Measurements from ENCODE around the gene ZNF597.

The ZNF597 gene, protein sequence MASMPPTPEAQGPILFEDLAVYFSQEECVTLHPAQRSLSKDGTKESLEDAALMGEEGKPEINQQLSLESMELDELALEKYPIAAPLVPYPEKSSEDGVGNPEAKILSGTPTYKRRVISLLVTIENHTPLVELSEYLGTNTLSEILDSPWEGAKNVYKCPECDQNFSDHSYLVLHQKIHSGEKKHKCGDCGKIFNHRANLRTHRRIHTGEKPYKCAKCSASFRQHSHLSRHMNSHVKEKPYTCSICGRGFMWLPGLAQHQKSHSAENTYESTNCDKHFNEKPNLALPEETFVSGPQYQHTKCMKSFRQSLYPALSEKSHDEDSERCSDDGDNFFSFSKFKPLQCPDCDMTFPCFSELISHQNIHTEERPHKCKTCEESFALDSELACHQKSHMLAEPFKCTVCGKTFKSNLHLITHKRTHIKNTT

DNA sequence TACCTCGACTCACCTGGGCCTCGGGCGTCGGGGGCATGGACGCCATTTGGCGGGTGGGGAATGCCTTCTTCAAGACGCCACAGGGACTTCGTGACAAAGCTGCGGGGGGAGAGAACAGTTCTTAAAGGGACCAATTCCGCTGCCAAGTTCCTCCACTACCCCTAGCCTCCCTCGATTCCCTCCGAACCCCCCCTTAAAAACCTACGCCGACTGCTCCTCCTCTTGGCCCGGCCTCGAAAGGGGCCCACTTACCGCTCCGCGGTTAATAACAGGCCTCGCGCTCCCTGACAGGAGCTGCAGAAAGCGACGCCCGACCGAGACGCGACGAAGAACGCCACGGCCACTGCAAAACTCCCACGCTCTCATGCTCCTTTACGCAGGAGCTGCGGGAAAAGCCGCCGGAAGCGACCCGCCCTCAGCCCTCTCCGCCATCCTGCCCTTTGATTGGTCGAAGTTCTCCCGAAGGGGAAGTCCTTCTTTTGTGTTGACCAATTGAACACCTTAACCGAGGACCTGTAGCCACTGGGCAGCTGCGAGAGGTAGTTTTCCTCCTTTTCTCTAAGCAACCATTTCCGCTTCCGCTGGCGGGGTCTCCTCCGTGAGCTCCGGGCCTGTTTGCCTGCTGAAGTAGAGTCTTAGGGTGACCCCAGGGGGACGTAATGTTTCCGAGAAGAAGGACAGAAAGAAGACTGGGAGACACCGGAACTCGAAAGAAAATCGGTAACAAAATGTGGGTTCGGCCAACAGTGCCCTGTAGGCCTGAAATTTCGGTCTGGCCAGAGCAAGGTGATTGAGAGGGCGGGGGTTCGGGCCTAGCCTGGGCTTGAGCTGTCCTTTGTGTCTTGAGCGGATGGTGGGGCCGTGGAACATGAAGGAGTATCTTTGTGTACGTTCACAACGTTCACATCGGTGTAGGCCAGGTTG, at the start of gene ZNF597, which contains the start of gene NAA60:
Gene ZNF597, minus strand, starts transcription at position 397 of the 924 bp plus-strand sequence. Its CDS starts 351 bp downstream, at position 46.
Gene NAA60, plus strand, starts transcription at position 573 of the 924 bp plus-strand sequence. CDS start 32,548 bp downstream, outside the sequence.
- FAIRE-seq = peak; percentile 89

DNA sequence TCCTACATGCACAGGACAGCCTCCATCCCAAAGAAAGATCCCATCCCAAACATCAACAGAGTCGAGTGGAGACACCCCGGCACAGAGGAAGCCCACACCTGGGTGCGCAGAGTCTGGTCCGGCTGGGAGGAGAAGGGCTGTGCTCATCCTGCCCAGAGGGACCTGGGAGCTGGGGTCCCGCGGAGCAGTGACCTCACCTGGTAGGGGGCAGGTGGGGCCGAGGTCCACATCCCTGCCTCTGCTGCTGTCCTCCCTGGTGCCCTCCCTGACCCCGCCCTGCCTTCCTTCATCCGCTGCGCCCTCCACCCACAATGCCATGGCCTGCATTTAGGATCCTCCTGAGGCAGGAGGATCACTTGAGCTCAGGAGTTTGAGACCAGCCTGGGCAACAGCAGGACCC, 49.1 kb upstream of the ZNF597 start:
- FAIRE-seq = no peak

DNA sequence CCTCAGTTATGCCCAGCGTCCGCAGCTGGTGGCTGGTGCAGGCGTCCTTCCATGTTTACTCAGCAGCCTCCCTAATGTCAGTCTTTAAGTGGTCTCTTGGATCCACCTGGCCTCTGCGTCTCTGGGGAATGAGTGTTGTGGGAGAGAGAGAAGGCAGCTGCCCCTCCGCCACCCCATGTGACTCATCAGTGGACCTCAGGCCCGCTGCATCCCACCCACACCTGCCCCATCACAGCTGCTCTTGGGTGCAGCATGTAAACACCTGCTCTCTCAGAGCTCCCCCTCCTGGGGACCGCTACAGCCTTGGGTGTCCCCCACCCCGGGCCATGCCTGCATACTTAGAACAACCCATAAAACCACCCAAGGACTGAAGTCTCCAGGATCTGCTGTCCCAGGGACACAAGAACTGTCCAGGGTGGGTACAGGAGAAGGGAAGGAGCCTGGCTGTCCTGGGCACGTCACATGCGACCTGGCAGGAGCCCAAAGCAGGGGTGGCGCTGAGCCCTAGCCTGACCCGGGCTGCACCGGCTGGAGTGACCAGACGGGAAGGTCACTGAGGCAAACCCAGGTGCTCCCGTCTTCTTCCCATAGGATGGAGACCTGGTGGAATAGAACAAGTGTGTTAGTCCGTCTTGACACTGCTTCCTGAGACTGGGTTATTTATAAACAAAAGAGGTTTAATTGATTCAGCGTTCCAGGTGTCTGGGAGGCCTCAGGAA, 47.8 kb upstream of the ZNF597 start:
- no peak for FAIRE-seq

DNA sequence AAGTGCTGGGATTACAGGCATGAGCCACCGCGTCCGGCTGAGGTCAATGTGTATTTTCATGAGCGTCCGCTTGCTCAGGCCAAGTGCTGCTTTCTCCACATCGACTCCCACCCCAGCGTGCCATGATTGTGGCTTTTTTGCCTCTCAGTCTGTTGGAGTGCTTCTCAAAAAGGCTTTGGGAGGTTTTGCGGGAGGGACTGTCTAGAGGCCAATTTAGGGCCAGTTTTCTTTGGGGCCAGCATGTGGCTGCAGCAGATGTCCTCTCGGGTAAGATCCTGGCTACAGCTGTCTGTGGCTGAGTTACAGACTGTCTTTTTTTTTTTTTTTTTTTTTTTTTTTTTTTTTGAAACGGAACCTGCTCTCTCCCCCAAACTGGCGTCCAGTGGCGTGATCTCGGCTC, 45.5 kb upstream of the ZNF597 start:
- FAIRE-seq = no peak

DNA sequence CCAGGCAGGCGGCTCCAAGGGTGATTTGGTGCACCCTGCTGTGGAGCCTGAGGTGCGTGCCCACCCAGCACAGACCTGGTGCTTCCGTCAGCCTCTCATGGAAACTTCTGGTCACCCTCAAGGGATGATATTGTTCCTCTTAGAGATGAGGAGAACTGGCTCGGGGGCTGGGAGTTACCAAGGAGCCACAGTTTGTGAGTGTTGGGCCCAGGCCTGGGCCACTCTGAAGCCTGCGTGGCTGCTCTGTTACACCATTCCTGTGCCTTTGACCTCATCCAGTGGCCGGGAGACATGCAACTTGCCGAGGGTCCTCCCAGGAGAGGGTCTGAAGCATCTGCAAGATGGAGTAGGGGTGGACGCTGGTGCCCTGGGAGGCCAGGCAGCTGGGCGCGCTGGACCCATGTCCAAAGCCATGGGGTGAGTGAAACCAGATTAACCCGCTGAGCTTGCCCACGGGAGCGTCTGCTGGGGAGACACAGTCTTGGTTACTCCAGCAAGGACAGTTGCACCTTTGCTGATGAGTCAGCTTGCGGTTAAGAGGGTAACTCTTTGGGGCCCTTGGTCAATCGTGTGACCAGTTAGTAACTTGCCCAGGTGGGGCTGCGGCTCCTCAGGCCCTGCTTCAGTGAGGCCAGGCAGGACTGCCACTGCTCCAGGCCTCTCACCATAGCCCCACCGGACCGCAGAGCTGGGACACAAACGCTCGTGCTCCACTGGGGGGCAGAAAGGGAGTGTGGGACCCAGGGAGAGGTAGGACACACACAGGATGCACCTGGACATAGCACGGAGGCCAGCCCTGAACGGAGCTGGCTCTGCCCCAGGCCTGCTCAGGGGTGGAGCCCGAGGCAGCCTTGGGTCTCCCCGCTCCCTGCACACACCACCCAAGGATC, 44.5 kb upstream of the ZNF597 start:
- no peak for FAIRE-seq

DNA sequence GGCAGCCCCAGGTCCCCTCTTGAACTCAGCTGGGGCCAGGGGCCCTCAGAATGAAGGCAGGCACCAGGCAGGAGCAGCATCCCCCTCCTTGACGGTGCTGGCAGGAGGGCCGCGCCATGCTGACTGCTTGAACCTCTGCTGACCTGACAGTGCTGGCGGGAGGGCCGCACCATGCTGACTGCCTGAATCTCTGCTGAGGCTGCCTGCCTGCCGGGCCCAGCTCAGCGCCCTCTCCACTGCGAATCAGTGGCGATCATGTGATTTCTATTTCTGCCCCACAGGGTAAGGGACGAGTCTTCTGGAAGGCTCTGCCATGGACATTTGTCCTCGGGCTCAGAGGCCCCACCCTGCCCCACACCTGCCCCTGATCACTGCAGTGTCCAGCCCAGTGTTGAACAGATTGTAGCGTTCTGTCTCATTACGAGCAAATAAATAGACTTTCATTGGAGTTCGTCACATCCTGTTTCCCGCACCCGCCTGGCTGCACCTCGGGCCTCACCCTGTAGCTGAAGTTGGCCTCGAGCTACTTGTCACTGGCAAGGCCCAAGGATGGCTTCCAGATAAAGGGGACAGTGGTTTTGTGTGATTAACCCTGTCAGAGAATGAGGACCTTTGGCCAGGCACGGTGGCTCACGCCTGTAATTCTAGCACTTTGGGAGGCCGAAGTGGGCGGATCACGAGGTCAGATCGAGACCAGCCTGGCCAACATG, 43.4 kb upstream of the ZNF597 start:
- no peak for FAIRE-seq

DNA sequence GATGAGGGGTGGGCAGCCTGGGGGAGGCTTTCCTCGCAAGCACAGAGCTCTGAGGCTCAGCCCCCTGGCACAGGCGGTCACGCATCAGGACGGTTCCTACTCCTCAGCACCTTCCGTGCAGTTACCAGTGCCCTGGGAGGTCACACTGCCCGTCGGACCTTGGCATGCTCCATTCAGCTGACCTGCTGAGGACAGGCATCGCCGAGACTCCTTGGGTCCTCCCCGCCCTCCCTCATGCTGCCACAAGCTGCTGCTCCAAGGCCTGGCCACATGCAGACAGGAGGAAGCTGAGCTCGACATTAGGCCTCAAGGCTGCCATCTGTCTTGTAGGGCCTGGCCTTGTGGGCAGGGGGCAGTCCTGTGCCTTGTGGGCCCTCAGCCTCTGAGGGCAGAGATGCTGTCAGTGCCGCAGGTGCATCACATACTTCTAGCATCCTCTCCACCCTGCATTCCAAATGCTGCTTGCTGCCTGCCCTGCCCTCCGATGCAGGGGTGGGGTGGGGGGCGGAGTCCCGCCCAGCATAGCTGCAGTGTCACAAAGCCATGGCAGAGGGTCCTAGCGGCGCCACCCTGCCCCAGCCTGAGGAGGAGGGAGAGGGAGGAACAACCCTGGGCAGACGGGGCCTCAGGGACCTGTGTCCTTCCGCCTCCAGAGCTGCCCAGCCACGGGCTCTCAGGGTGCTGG, 42.7 kb upstream of the ZNF597 start:
- FAIRE-seq = no peak

DNA sequence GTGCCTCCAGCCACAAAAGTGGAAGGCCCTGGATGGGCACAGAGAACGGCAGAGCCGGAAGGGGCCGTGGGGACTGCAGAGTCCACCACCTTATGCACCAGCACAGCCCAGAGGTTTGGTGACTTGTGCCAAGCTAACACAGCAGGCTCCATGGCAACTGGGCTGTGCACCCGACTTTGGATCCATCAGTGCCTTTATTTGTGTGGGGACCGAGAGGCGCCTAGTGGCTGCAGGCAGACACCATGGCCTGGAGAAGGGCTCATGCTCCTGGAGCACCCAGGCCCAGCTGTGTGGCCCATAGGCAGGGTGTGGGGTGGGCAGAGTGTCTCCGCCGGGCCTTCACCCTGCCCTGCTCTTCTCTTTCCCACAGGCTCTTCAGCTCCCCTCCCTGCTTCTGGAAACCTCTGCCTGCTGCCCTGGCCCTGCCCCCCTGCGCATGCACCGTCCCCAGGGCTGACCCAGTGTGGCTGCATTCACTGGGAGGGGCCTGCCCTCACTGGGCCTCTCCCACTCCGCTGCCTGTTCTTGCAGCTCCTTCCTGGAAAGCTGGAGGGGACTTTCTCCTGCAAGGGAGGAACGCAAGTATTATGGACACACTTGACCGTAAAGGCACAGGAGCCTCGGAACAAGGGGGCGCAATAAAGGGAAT, 41.9 kb upstream of the ZNF597 start:
- FAIRE-seq = no peak

DNA sequence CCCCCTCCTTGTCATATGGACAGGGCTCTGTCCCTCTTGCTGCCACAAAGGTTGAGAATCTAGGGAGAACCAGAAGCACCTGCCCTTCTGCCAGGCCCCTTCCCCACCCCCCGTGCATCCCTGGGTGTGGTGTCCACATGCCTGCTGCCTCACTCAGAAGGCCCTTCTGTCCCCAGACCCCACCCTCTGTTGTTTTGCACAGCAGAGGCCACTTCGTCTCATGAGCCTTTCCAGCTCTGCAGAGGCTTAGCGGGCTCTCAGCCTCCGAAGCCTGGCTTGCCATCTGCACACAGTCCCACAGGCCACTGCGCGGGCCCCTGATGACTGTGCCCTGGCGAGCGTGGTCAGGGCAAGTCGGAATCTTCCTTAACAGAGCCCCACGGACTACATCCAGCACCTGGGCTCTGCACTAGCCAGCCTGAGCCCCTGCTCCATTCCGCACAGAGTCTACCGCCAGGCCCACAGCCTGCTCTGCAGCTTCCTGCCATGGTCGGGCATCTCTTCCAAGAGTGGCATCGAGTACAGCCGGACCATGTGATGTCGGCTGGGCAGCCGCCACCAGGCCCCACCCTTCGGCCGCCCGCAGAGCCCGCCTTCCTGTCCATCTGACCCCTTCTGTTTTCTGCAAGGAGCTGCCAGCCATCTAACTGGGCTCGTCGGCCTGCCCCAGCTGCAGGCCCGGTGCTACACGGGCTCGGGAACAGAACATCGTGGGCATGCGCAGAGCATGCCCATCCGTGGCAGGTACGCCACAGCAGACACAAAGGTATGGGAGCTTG, 41.2 kb upstream of the ZNF597 start:
- no peak for FAIRE-seq

DNA sequence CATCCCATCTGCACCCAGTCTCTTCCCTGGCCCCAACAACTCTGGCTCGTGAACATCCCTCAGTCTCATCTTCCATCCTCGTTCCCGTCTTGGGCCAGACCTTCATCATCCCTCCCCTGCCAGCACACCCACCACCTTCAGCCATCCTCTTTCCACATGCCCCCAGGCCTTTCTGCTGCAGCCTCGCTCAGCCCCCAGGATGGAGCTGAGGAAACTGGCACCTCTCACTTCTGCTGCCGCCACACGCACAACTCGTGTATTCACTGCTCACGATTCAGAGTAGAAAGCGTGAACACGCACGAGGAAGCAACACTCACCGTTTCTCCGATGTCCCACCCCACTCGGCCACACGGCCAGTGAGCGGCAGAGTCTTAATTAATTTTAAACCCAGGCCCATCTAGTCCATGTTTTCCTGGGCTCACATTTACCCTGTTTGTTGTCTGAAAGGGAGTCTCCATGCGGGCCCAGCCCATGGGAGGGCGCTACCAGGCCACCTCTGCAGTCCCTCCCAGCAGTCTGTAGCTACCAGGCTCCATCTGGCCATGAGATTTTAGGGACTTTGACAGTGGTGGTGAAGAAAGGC, 39.4 kb upstream of the ZNF597 start:
- no peak for FAIRE-seq

DNA sequence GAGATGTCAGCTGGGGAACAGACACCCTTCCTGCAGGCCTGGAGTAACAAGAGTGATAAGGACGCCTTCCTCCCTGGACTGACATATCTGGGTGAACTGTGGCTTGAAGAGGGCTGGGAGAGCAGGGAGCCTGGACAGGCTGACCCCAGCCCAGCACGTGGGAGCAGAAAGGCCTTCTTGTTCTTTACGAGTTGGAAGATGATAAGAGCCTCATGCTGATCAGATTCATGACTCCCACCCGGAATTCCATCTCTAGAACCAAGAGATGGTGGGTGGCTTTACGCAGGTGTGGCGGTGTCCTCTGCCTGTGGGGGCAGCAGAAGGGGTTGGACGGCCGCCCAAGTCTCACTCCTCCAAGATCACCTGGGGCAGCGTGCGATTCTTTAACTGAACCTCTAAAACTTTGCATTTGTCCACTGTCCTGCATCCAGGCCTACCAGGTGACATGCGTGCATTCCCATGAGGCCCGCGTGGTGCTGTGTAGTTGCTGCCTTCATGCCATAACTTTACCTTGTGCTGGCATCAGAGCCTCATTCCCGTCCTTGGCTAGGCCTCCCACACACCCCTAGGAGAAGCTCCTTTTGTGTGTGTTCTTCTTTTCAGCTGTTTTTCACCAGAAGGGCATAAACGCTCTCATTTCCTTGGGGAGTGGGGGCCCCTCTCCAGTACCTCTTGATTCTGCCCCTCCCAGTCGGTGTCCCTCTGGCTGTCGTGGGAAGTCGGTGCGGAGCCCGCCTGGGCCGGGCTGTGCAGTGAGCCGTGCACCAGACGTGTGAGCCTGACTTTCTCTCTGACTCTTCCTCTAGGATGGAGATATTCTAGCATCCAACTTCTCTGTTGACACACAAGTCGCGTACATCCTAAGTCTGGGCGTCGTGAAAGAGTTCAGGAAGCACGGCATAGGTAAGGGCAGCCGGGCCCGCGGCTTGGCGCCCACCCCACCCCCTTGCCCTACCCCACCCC, 38.7 kb upstream of the ZNF597 start:
- no peak for FAIRE-seq

DNA sequence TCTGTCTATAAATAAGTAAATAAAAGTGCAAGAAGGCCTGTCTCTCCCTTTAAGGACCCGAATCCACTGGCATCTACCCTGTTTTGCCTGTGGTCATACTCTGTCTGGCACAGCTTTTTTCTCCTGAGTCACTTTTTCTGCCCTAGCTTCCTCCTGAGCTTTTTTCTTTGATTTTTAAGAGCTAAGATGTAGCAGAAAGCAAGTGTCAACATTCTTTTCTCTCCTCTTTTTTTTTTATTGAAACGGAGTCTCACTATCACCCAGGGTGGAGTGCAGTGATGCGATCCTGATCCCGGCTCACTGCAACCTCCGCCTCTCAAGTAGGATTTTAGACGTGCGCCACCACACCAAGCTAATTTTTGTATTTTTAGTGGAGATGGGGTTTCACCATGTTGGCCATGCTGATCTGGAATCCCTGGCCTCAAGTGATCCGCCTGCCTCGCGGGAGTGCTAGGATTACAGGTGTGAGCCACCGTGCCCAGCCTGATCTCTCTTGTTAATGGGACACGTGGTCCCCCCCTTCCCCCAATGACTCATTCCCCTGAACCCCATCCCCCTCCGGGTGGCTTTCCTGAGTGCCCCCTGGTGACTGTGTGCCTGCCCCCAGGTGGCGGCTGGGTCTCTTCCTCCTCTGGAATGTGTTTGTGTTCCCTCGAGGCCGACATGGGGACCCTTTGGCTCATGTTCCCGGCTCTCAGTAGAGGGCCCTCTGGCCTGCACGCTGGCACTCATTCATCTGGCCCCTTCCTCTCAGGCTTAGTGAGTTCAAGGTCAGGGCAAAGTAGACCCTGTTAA, 37.8 kb upstream of the ZNF597 start:
- FAIRE-seq = no peak

DNA sequence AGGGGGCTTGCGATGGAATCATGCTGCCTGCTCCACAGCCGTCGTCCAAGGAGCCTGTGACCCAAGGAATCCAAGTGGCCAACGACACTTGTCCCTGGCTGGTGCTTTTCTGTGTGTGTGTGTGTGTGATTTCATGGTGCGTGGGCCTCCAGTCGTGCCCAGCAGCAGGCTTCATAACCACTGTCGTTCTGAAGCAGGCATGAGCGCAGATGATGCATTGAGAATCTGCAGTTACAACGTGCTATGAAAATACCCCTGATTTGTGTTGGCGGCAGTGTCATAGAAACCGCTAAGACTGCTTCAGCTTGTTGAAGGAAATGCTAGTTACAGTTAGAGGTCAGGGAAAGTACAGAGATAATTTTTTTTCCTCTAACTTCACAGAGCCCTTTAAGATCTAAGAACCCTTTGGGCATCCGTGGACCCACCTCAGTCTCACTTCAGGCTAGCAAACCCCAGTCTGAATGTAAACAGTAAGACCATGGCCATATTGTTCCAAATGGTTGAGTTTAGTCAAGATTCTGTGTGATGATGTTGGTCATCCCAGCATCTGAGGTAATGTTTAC, 36.4 kb upstream of the ZNF597 start:
- FAIRE-seq = no peak

DNA sequence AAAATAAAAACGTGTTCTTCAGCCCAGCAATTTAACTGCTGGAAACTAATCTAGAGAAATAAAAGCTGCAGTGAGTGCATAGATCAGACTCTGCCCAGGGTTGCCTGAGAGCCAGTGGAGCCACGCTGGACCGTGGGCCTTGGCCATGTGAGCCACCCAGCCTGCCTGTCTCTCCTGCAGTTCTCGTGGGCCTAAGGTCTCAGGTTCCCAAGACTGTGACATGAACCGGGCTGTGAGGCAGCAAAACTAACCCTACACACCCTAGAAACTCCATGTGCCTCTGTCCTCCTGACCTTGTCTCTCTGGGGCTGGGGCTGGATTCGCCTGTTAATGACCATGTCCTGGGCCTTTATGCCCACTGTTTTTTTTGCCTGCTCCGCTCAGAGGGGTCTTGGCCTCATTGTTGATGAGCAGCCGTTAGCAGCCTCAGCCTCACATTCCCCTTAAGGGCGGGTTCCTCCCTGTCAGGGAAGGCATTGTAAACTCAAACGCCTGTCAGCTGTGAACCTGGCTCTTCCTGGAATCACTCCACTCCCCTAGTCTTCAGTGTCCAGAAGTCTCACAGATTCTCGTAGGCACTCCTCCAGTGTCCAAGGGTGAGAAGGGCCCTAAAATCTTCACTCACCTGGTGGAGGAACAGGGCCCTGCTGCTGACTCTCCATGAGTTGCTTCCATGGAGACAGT, 35.1 kb upstream of the ZNF597 start:
- no peak for FAIRE-seq

DNA sequence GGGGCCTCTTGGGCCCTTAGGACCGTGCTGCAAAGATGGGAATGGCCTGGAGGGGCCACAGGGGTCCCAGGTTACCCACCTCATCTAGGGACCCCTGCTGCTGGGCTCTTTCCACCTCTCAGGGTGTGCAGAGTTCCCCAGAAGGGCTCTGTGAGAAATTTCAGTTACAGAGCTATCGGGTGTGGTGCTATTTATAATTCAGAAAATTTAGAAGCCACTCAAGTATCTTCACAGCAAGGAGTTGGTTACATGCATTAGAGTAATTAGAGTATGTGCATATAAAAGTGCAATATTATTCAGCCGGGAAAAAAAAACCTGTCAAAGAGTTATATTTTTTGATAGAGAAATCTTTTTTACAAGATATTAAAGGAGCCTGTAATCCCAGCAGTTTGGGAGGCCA, 33.1 kb upstream of the ZNF597 start:
- FAIRE-seq = no peak

Measured in A204.1 (cell line).